Urothelium cell line (cell line): ENCODE measurements around the gene ZNRF3.
"Not testable (repeated sequence)": the region's sequence is repeated elsewhere in the genome, so short reads cannot be mapped to it uniquely, and the experiment has no call there.

Source experiments
- DNase-seq: peaks from one replicate; pipeline ENCODE4 v3.0.0; 2011; ENCODE audit warnings: low spot score, mixed read lengths
- FAIRE-seq: peaks from 2 replicates; lab custom pipeline; 2011; peaks lifted over from hg19 to GRCh38; lab: Jason Lieb, UNC

ZNRF3 gene

DNA sequence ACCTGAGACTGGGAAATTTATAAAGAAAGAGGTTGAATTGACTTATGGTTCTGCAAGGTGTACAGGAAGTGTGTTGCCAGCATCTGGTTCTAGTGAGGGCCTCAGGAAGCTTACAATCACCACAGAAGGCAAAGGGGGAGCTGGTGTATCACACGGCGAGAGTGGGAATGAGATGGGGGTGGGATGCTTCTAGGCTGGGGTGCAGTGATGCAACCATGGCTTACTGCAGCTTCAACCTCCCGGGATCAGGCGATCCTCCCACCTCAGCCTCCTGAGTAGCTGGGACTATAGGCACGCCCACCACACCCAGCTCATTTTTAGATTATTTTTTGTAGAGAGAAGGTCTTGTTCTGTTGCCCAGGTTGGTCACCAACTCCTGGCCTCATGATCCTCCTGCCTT lies 117.3 kb downstream of the ZNRF3 start:
- FAIRE-seq (no peak), DNase-seq (no peak)

DNA sequence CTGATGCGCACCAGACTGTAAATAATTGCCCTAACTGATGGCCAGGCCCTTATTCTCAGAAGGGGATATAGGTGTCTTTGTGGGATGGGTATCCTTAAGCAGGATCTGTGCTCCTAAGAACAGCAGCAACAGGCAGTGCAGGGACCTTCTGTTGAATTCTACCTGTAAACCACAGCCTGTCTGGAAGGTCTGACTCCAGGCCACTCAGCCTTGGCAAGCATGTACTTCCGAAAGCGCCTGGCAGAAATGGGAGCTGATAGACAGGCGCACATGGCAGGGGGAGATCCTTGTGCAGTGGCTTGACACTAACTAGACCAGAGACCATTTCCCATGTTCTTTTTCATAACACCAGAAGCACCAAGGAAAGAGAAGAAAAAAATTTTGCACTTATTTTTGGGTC lies 119.2 kb downstream of the ZNRF3 start:
- no peak for FAIRE-seq

DNA sequence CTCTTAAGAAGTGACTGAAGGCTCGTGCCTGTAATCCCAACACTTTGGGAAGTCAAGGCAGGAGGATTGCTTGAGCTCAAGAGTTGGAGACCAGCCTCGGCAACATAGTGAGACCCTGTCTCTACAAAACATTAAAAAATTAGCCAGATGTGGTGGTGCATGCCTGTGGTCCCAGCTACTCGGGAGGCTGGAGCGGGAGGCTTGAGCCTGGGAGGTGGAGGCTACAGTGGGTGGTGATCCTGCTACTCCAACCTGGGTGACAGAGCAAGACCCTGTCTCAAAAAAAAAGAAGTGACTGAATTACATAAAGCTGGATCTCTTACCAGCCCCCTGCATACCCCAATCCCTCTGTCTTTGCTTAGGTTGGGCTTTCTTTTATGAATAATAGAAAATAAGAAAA lies 120.2 kb downstream of the ZNRF3 start:
- DNase-seq (no peak), FAIRE-seq (no peak)

More for the DNA sequence above, 119.2 kb downstream of the ZNRF3 start:
- DNase-seq, result no peak

DNA sequence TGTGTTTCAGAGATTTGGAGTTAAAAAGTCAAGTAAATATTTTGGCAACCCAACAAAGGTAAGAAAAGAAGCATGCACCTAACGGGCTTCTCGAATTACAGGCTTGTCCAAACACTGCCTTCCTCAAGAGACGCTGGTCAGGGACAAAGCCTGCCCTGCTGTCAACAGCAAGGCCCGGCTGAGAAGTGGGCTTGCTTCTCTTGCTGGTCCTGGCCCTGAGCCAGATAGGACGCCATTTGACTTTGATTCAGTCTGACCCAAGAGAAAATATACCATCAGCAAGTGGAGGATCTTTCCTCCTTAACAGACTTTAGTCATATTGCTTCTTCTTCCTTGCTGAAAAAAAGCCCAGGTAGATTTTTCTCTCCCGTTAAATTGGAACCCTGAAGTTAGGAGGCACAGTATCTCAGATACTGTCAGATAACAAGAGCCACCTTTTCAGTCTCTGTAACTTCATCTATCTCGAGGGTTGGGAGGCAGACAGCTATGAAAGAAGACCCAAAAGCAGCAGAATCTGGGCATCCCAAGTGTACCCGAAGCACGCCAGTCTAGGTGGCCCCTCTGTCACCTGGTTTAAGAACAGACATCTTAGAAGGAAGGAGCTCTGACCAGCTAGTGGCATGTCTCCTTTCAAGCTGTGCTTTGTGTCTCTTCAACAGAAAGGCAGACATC lies 120.7 kb downstream of the ZNRF3 start:
- DNase-seq, result peak; percentile 25
- FAIRE-seq, result no peak

DNA sequence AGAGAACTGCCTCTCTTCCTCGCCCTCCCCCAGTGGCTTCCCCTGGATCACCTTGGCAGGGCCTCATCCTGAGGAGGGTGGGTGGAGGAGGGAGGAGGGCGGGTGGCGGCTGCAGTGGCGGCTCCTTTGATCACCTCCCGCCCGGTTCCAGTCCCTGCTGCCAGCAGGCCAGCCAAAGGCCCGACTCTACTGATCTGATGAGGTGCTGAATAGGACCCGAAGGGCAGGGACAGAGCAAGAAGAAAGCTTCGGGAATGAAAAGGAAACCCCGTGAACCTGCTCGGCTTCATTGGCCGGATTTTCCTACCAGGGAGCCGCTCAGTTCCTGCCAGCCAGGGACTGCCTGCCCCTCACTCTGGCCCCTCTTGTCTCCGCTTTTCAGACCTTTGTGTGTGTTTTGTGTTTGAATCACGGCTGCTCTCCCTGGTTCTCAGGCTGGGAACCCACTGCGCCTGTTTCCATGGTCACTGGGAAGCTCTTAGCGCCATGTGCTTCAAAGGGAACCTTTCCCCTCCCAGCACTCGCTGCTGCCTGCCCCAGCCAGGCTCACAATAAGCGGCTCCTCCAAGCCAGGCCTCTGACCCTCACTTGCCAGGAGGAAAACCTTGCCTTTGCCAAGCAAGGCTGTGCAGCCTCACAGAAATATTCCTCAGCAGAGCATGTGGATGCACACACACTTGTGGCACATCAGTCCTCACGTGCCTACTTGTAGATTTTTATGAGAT lies 121.4 kb downstream of the ZNRF3 start:
- no peak for FAIRE-seq
- peak; percentile 86 for DNase-seq

DNA sequence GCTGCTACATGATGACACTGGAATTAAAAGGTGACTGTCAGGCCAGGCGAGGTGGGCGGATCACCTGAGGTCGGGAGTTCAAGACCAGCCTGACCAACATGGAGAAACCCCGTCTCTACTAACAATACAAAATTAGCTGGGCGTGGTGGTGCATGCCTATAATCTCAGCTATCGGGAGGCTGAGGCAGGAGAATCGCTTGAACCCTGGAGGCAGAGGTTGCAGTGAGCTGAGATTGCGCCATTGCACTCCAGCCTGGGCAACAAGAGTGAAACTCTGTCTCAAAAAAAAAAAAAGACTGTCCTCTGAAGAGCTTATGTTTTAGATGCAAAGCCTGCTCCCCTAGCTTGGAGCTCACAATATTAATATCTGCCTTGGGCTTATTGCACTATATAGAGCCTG lies 122.4 kb downstream of the ZNRF3 start:
- DNase-seq, FAIRE-seq: not testable (repeated sequence)

DNA sequence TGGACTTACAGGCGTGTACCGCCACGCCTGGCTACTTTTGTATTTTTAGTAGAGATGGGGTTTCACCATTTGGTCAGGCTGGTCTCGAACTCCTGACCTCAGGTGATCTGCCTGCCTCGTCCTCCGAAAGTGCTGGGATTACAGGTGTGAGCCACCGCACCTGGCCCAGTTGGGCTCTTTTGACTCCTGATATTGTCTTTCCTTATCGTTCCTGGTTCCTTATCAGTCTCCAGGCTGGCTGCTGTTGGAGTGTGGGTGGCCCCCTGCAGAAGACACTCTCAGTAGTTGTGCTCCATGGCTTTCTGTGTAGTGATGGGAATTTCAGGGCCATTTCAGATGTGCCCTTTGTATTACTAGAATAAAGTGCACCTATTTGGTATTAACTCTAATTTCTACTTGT lies 123.0 kb downstream of the ZNRF3 start:
- FAIRE-seq, result no peak
- no peak for DNase-seq

DNA sequence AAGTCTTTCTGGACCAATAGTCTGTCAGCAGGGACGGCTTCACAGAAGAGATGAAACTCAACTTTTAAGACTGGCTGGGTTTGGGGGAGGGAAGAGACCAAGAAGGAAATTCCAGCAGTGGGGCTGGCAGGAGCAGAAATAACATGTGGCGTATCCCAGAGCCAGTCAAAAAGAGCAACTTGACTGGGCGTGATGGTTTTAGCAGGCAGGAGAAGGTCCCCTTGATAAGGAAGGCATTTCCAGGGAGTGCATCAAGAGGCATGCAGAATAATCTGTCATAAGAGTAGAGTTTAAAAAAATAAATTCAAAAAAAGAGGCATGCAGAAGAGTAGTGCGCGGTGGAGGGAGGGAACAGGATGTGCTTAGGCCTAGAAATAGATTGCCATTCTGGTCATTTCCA lies 125.8 kb downstream of the ZNRF3 start:
- DNase-seq (no peak), FAIRE-seq (no peak)

DNA sequence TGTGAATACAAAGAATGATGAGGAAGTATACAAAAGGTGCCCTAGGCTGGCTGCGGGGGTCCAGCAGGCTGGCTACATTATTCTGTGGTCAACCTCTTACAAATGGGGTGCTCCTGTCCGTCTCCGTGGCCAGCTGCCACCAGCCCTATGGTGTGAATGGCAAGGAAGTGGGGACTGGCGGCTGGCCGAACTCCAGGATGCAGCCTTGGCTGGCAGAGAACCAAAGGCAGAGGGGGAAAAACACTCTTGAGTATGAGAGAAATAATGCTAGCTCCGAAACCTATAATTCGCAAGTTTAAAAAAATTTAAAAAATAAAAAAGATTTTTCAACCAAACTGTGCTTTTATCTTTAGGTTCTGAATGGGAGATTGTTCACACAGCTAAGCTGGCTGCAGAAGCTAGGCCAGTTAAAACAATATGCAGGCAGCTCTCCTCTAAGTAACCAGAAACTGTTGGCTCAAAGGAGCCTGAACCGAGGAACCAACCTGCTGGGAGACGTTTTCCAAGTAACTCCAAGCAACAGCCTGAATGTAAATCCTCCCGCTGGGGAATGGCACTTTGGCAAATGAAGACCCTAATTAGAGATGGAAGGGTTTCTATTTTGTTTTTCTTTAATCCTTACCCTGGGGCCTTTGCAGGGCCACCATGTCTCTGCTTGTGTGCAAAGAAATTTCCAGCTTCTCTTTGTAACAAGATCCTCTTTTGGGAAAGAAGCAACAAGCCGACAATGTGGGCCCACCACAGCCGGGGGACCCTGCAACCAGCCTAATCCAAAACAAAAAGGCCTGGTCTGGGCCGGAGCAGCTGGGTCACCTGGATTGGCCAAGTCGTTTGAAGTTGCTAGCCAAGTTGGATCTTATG lies 128.1 kb downstream of the ZNRF3 start:
- FAIRE-seq, result no peak
- no peak for DNase-seq

DNA sequence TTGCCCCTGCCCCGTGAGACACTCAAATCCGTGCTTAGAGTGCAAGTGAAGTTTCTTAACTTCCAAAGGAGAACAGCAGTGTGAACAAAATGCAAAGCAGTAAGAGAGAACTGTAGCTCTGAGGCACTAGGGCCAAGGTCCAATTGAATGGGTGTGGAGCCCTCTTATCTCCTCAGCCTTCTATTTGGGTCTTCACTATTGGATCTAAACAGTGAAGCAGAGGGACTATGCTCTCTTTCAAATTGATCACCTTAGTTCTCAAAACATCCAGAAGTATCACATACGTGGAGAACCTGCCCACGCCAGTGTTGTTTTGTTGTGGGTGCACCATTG lies 128.7 kb downstream of the ZNRF3 start:
- DNase-seq (no peak), FAIRE-seq (no peak)

DNA sequence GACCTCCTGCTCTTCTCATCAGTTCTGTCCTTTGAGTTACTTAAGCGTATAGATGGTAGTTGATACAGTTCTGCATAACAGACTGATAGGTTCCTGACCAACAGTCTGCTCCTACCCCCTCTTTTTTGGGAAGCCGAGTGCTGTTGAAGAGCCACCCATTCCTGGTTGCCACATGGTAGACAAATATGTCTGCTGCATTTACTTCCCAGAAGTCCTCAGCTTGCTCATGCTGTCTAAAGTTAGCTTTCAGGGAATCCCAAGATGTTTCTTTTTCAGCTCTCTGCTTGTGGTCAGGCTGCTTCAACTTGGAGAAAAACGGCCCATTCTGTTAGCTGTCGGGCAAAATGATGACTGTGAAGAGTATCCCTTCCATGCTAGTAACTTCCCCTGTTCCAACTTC lies 129.6 kb downstream of the ZNRF3 start:
- DNase-seq (no peak), FAIRE-seq (no peak)

DNA sequence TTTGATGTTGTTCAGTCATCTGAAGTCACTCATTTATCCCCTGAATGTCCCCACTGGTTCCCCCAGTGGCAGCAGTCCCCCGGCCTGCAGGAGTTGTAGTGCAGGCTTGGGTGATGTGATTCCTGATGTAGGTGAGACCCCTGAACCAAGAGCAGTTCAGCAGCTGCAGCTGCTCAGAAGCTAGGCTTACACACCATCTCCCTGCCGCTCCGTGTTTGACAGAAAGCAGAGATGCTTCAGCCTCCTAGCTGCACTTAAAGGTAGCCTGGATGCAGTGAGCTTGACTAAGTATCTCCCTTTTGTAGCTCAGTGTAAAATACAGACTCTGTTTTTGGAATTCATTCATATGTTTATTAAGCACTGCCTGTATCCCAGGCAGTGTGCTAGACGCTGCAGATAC lies 130.9 kb downstream of the ZNRF3 start:
- FAIRE-seq (no peak), DNase-seq (no peak)

DNA sequence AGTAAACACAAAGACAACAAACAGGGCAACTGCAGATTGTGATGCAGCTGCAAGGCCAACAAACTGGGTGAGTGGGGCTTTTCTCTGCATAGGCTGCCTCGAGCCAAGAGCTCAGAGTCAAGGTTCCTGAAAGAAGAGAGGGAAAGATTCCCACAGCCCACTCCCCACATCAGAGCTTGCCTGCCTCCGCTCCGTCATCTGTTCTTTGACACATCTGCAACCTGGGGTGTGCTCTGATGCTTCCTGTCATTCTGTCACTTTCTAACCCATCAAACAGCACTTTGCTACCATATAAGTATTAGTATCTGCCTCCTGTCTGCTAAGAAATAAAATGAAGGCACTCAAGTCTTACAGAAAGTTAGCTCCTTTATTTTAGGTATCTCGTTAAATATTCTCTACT lies 131.4 kb downstream of the ZNRF3 start:
- DNase-seq (no peak), FAIRE-seq (no peak)

DNA sequence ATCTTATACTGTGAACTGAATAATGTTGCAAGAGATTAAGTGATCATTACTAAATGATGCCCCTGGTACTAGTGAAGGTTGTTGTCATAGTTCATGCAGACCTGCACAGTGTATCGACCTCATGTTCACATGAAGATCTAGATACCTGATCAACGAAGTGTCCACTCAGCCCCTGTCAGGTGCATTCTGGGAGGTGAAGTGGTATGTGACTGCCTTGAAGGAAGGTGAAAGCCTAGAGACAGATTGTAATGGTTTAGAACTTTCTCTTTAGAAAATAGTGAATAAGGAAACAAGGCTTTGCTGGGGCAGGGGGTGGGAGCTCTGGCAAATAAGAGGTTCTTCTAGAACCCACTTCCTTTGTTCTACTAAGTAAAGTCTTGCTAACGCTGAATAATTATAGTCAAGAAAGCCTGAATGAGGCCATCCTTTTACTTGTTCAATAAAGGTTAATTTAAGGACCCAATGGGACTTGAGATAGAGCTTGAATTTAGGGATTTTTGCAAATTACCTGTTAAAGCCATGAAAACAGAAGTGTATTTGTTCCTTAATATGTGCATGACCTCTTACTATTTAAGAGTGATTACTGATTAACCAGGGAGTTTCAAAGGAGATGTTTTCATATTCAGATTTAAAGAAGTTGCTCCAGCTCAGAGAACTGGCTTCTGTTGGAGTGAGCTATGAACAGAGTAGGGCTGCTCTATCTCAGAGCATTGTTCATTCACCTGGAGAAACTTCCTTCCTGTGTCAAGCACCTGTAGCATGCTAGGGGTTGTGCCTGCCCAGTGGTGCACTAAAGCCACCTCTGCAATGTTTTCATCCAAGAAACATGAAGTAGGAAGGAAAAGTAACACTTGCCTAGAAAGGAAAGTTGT lies 132.9 kb downstream of the ZNRF3 start:
- no peak for DNase-seq
- no peak for FAIRE-seq

DNA sequence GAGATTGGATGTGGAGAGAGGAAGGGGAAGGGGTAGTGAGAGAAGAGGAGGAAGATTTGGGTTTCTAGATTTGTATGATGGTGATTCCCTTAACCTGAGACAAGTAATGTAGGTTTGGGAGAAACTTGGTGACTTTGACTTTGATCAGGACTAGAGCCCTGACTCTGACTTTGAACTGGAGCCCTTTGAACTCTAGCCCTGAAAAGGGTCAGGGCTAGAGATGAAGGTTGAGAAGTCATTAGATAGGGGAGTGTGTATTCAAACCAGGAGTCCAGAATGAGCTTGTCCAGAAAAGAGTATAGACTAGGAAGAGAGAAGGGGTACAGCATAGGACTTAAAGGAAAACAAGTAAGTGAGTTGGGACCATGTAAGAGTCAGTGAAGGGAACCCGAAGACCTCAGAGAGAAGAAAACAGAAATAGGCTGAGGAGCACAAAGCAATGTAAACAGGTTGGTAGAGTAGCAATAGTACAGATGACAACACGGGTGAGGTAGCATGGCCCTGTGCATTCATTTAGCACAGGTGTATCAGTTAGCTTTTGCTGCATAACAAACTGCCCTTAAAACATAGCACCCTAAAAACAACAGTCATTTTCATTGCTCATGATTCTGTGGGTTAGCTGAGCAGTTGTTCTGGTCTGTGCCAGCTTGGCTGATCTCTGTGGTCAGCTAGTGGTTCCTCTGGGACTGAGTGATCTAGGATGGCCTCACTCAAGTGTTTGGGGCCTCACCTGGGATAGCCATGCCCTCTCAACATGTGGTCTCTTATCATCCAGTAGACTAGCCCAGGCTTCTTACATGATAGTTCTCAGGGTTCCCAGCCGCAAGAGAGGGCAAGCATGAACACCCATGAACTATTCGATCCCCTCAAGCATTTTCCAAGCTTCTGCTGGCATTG lies 135.2 kb downstream of the ZNRF3 start:
- no peak for DNase-seq
- FAIRE-seq, result no peak

DNA sequence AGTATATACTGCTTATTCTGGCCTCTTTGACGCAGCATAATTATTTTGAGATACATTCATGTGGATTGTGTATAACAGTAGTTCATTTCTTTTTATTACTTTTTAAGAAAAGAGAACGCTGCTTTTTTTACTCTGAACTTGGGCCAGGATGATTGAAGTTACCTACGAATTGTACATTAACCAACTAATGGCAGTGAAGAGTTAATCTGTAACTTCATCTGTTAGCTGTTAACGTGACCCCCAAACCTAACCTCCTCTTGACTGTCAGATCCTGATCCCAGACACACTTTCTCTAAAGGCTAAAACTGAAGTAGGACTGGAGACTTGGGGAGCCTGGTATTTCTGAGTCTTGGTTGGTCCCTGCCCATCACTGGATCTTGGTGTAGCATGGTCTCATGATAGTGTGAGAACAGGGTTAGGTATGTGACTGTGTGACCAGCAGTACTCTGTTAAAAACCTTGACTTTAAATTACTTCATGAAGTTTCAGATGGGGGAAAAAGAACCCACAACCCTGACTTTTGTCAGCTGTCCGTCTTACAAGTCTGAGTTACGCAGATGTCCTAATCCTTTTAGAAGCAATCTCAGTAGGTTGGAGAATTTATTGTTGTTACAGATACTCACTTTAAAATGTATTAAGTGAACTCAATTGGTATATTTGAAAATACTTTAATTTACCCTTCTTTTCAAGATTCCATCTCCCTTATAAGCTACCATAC lies 138.9 kb downstream of the ZNRF3 start:
- no peak for DNase-seq
- no peak for FAIRE-seq

DNA sequence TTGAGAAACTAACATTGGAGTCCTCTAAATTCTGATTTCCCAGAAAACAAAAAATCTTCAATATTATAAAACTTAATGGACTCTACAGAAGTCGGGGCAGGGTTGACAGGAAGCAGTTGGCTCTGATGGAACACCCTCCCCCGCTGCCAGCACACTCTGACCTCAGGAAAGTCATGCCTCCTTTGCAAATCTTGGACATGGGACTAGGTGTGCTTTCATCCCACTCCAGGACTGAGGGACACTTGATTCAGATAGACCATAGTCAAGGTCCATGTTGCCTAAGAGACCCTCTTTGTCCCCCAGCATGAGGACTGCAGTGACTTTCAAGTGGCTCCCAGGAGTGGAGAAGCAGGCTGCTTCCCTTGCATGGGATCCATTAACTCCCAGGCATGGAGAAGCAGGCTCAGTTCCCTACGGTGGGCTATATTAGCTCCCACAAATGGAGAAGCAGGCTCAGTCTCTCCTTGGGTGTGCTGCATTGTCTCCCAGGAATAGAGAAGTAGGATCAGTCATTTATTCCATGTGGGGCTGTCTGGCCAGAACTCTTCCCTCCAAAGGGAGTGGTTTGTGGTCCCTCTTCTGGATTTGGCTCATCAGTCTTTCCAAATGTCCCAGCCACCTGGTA lies 139.9 kb downstream of the ZNRF3 start:
- no peak for FAIRE-seq
- no peak for DNase-seq

DNA sequence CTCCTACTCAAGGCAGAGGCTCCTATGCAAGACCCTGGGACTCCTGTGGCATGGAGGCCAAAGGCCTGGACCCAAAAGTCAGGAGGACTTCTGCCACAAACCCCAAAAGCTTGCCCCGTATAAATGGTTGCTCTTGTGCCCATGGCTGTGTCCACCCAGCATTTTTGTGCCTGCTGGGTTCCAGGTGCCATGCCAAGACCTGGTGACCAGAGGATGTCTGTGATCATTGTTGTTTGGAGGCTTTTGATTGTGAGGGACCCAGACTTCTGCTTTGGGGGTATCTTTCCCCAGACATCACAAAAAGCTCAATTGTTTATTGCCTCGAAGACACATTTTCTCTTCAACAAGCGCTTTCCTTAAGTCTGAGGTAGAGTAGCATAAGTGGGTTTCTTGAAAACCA lies 143.2 kb downstream of the ZNRF3 start:
- FAIRE-seq, result no peak
- DNase-seq, result no peak

DNA sequence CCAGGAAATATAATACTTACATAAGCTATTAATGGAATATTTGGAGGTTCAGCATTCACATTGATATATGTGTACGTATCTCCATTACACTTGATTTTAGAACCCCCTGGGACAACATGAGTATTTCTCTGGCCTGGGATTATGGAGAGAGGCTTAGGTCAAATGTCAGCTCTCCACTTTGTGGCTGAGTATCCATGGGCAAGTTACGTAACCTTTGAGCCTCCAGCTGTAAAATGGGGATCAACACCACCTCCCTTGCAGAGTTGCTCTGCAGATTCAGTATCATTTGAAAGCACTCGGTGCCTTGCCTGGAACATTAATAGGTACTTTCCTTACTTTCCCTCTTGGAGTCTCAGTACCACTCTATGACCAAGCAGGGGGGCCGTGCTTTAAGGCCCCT lies 145.1 kb downstream of the ZNRF3 start:
- DNase-seq (no peak), FAIRE-seq (no peak)
